H1 (cell line): ENCODE data around the gene MYH11. TPM values are rescaled to one million over a fixed set of nuclear protein-coding genes. Genes with fewer than 3 reads are reported as not detected.

Experiments
- CTCF ChIA-PET: fragments of 300-600 bp; sonication (Branson Sonifier 250); formaldehyde crosslinking; loops from one replicate; lab custom pipeline; 2021; ENCODE audit not compliant: partially characterized antibody; lab: Charles Lee
- POLR2A ChIA-PET: fragments of 300-600 bp; sonication (Branson Sonifier 250); formaldehyde crosslinking; loops from one replicate; lab custom pipeline; 2021; ENCODE audit warnings: inconsistent platforms; ENCODE audit not compliant: partially characterized antibody; lab: Charles Lee
- DNase-seq, 2 experiments: peaks; one replicate each; pipeline versions ENCODE4 v3.0.0 to v3.0.0-alpha.2; 2010 to 2022; ENCODE audit warnings: low spot score in 2 of 2, low read depth in 1 of 2, mixed read lengths in 1 of 2
- FAIRE-seq: peaks from 2 replicates; lab custom pipeline; 2011; peaks lifted over from hg19 to GRCh38; lab: Jason Lieb, UNC
- H2AFZ ChIP-seq: 2 replicates; pipeline ENCODE4 v1.8.1; 2012; ENCODE audit warnings: low read length, inconsistent platforms
- H2AK5ac ChIP-seq: 2 replicates; pipeline ENCODE4 v1.6.1; 2013; ENCODE audit warnings: low read depth, low read length
- H2BK120ac ChIP-seq: replicated peaks from 2 replicates; pipeline ENCODE3; 2013; ENCODE audit warnings: low read depth, low read length, inconsistent platforms
- H2BK12ac ChIP-seq: 2 replicates; pipeline ENCODE4 v1.6.1; 2013; ENCODE audit warnings: low read depth, low read length
- H2BK15ac ChIP-seq: 2 replicates; pipeline ENCODE4 v1.6.1; 2013; ENCODE audit warnings: low read length
- H2BK20ac ChIP-seq: 2 replicates; pipeline ENCODE4 v1.6.1; 2013; ENCODE audit warnings: low read length
- H2BK5ac ChIP-seq: 2 replicates; pipeline ENCODE4 v1.6.1; 2013; ENCODE audit warnings: low read depth, low read length
- H3K14ac ChIP-seq: 2 replicates; pipeline ENCODE4 v1.6.1; 2013; ENCODE audit warnings: inconsistent platforms; ENCODE audit not compliant: insufficient read length
- H3K18ac ChIP-seq: 2 replicates; pipeline ENCODE4 v1.6.1; 2013; ENCODE audit warnings: low read length; ENCODE audit errors: extremely low read depth
- H3K23ac ChIP-seq: 2 replicates; pipeline ENCODE4 v1.6.1; 2013; ENCODE audit warnings: inconsistent platforms; ENCODE audit not compliant: insufficient read length
- H3K23me2 ChIP-seq: 2 replicates; pipeline ENCODE4 v1.6.1; 2013; ENCODE audit warnings: low read depth, low read length
- H3K27ac ChIP-seq: 2 replicates; pipeline ENCODE4 v1.6.1; 2011; ENCODE audit warnings: low read depth, low read length, inconsistent platforms
- H3K27me3 ChIP-seq, 4 experiments: replicated peaks in 1 of 4; 1 replicate in 1 of 4; 2 replicates in 3 of 4; pipeline versions ENCODE4 v1.6.1 to v1.8.1; 2011 to 2013; ENCODE audit warnings: low read length in 3 of 4, mild to moderate bottlenecking in 3 of 4, inconsistent platforms in 2 of 4, mixed read lengths in 2 of 4, moderate library complexity in 1 of 4; ENCODE audit not compliant: control insufficient read depth in 3 of 4, insufficient read depth in 3 of 4; ENCODE audit errors: extremely low read depth in 1 of 4
- H3K36me3 ChIP-seq, 4 experiments: 2 replicates each; pipeline versions ENCODE4 v1.6.1 to v1.8.1; 2011 to 2013; ENCODE audit warnings: mild to moderate bottlenecking in 4 of 4, low read length in 3 of 4, moderate library complexity in 2 of 4, control low read depth in 1 of 4, inconsistent platforms in 1 of 4; ENCODE audit not compliant: insufficient read depth in 4 of 4, control insufficient read depth in 2 of 4
- H3K4ac ChIP-seq: replicated peaks from 2 replicates; pipeline ENCODE3; 2013; ENCODE audit warnings: low read length, low read depth, mixed read lengths, inconsistent platforms; ENCODE audit not compliant: insufficient read length
- H3K4me1 ChIP-seq, 4 experiments: replicated peaks in 1 of 4; 1 replicate in 1 of 4; 2 replicates in 3 of 4; pipeline versions ENCODE4 v1.6.1 to v1.8.1; 2011 to 2013; ENCODE audit warnings: low read length in 3 of 4, inconsistent platforms in 2 of 4, mixed read lengths in 1 of 4; ENCODE audit not compliant: insufficient read depth in 4 of 4, control insufficient read depth in 3 of 4
- H3K4me2 ChIP-seq, 2 experiments: 2 replicates each; pipeline versions ENCODE4 v1.6.1 to v1.8.1; 2011 to 2013; ENCODE audit warnings: low read depth in 2 of 2, low read length in 2 of 2, control low read depth in 1 of 2, inconsistent platforms in 1 of 2, mild to moderate bottlenecking in 1 of 2; ENCODE audit not compliant: insufficient read depth in 1 of 2
- H3K4me3 ChIP-seq, 4 experiments: fragments of 200-600, 300-600 bp in 1 of 4; sonication (generic), shearing (Covaris generic), sonication (Bioruptor Twin) in 1 of 4; 2 replicates each; pipeline versions ENCODE4 v1.5.1 to v1.8.1; 2011 to 2016; ENCODE audit warnings: low read length in 4 of 4, low read depth in 3 of 4, control low read depth in 2 of 4, inconsistent platforms in 2 of 4, mild to moderate bottlenecking in 2 of 4, mixed read lengths in 1 of 4, moderate library complexity in 1 of 4; ENCODE audit not compliant: insufficient read depth in 2 of 4; ENCODE audit errors: extremely low read depth in 1 of 4
- H3K56ac ChIP-seq: replicated peaks from 2 replicates; pipeline ENCODE3; 2013; ENCODE audit warnings: low read depth, mild to moderate bottlenecking, mixed read lengths, low read length, inconsistent platforms; ENCODE audit not compliant: insufficient read length
- H3K79me1 ChIP-seq: 2 replicates; pipeline ENCODE4 v1.6.1; 2013; ENCODE audit warnings: low read depth, low read length, control low read depth
- H3K79me2 ChIP-seq, 2 experiments: 2 replicates each; pipeline versions ENCODE4 v1.6.1 to v1.8.1; 2012 to 2013; ENCODE audit warnings: low read length in 2 of 2, mild to moderate bottlenecking in 2 of 2, inconsistent platforms in 1 of 2; ENCODE audit not compliant: insufficient read depth in 2 of 2, control insufficient read depth in 1 of 2
- H3K9ac ChIP-seq, 4 experiments: replicated peaks in 1 of 4; 1 replicate in 1 of 4; 2 replicates in 3 of 4; pipeline versions ENCODE4 v1.6.1 to v1.8.1; 2011 to 2013; ENCODE audit warnings: low read depth in 3 of 4, low read length in 3 of 4, control low read depth in 2 of 4, mild to moderate bottlenecking in 2 of 4, moderate library complexity in 2 of 4, inconsistent platforms in 1 of 4; ENCODE audit errors: extremely low read depth in 1 of 4
- H3K9me3 ChIP-seq, 2 experiments: 2 replicates each; pipeline versions ENCODE4 v1.6.1 to v1.8.1; 2012 to 2013; ENCODE audit warnings: mild to moderate bottlenecking in 2 of 2, moderate library complexity in 2 of 2, control low read depth in 1 of 2, inconsistent platforms in 1 of 2, low read depth in 1 of 2, low read length in 1 of 2, mixed read lengths in 1 of 2; ENCODE audit not compliant: insufficient read depth in 2 of 2
- H4K20me1 ChIP-seq, 2 experiments: replicated peaks in 1 of 2; 2 replicates each; pipeline versions ENCODE3 to v1.8.1; 2011 to 2013; ENCODE audit warnings: inconsistent platforms in 2 of 2, low read length in 2 of 2, mild to moderate bottlenecking in 1 of 2; ENCODE audit not compliant: insufficient read depth in 2 of 2, control insufficient read depth in 1 of 2
- H4K5ac ChIP-seq: 2 replicates; pipeline ENCODE4 v1.6.1; 2013; ENCODE audit warnings: low read length, low read depth, mixed read lengths, inconsistent platforms; ENCODE audit not compliant: insufficient read length
- H4K8ac ChIP-seq: 2 replicates; pipeline ENCODE4 v1.8.0; 2013; ENCODE audit warnings: mild to moderate bottlenecking, moderate library complexity, low read length, inconsistent platforms; ENCODE audit not compliant: insufficient read depth; ENCODE audit errors: extremely low read depth
- H4K91ac ChIP-seq: replicated peaks from 2 replicates; pipeline ENCODE3; 2013; ENCODE audit warnings: low read length, mixed read lengths, inconsistent platforms; ENCODE audit not compliant: insufficient read length
- BCL11A ChIP-seq, 2 experiments: IDR thresholded peaks; one replicate each; pipeline ENCODE4 v1.6.1; 2011; ENCODE audit warnings: low read depth in 2 of 2, low read length in 2 of 2, mild to moderate bottlenecking in 2 of 2
- CHD2 ChIP-seq: IDR thresholded peaks from 2 replicates; pipeline ENCODE4 v1.6.1; 2012; ENCODE audit warnings: low read length, improper control_type of control experiment
- FOSL1 ChIP-seq: IDR thresholded peaks from 2 replicates; pipeline ENCODE4 v1.6.1; 2011; ENCODE audit warnings: mild to moderate bottlenecking, low read depth, low read length, moderate library complexity; ENCODE audit not compliant: insufficient read depth
- GTF2F1 ChIP-seq: IDR thresholded peaks from 2 replicates; pipeline ENCODE4 v1.6.1; 2012; ENCODE audit warnings: low read depth, low read length, improper control_type of control experiment, borderline replicate concordance
- HDAC6 ChIP-seq: IDR thresholded peaks from one replicate; pipeline ENCODE4 v1.7.1; 2012; ENCODE audit warnings: low read depth, mild to moderate bottlenecking, inconsistent platforms, low read length, moderate library complexity
- JUND ChIP-seq: IDR thresholded peaks from 2 replicates; pipeline ENCODE4 v1.6.1; 2011; ENCODE audit warnings: mild to moderate bottlenecking, improper control_type of control experiment, low read length
- RNF2 ChIP-seq: fragments of 200-900, 300-1000 bp; sonication (generic); IDR thresholded peaks from 2 replicates; pipeline ENCODE4 v1.7.1; 2016; ENCODE audit warnings: borderline replicate concordance, low read depth, mild to moderate bottlenecking, antibody characterized with exemption, low read length; ENCODE audit not compliant: poor library complexity, severe bottlenecking; ENCODE audit errors: missing control alignments
- SIN3A ChIP-seq, 2 experiments: IDR thresholded peaks in 1 of 2; conservative IDR thresholded peaks in 1 of 2; 2 replicates each; pipeline ENCODE4 v1.6.1; 2011 to 2012; ENCODE audit warnings: low read length in 2 of 2, improper control_type of control experiment in 1 of 2, low read depth in 1 of 2, mild to moderate bottlenecking in 1 of 2
- SP4 ChIP-seq: IDR thresholded peaks from 2 replicates; pipeline ENCODE4 v1.6.1; 2012; ENCODE audit warnings: low read length, inconsistent platforms
- SUZ12 ChIP-seq: fragments of 200-600 bp; sonication (generic); IDR thresholded peaks from 2 replicates; pipeline ENCODE4 v1.6.1; 2012; ENCODE audit warnings: mild to moderate bottlenecking, inconsistent platforms, low read length, moderate library complexity, mixed read lengths
- TAF1 ChIP-seq: IDR thresholded peaks from 2 replicates; pipeline ENCODE4 v1.6.1; 2011; ENCODE audit warnings: mild to moderate bottlenecking, low read depth, low read length
- WGBS, 2 experiments: shearing (Covaris generic) in 1 of 2; methylation state at CpG; one replicate each; pipeline versions ENCODE4 v1.1.6 to v1.1.7; 2013 to 2015; ENCODE audit warnings: low lambda C conversion rate in 2 of 2, mixed read lengths in 2 of 2, inconsistent platforms in 1 of 2, low coverage in 1 of 2, missing lambda C conversion rate in 1 of 2; ENCODE audit not compliant: insufficient replicate concordance in 2 of 2, insufficient coverage in 1 of 2, insufficient read length in 1 of 2; ENCODE audit errors: extremely low coverage in 1 of 2, missing lambda C conversion rate in 1 of 2; 5-methylcytosine and 5-hydroxymethylcytosine counted together
- polyA plus RNA-seq, 7 experiments: library from polyadenylated mRNA; depleted of rRNA in 3 of 7; stranded (reverse) in 5 of 7; unstranded in 2 of 7; fragments of >200 nt in 5 of 7; fragments of 200-250 nt in 2 of 7; gene quantifications; 1 replicate in 5 of 7; 2 replicates in 1 of 7; 4 replicates in 1 of 7; pipeline versions ENCODE4 v1.2.1 to v1.2.3, GENCODE V29; 2011 to 2013; ENCODE audit warnings: missing spikeins in 2 of 7, mixed read lengths in 2 of 7
- total RNA-seq: library from RNA; stranded (reverse); fragmentation: NEBNext Ultra II Directional; extraction: Animal tissue kit (Norgen Biotek cat#: 25700); gene quantifications from 2 replicates; pipeline ENCODE4 v1.2.1, GENCODE V29; 2021
- TF ChIP-seq, protein P1 (sequence below): IDR thresholded peaks from 2 replicates; pipeline ENCODE4 v1.6.1; 2012; ENCODE audit warnings: low read length, inconsistent platforms

The MYH11 gene
- total and polyA plus RNA-seq, 2 of the 8 experiments (the other 6 are each of a cell fraction or from before 2014, with no cell fraction given): 0.11 to 0.78 TPM

DNA sequence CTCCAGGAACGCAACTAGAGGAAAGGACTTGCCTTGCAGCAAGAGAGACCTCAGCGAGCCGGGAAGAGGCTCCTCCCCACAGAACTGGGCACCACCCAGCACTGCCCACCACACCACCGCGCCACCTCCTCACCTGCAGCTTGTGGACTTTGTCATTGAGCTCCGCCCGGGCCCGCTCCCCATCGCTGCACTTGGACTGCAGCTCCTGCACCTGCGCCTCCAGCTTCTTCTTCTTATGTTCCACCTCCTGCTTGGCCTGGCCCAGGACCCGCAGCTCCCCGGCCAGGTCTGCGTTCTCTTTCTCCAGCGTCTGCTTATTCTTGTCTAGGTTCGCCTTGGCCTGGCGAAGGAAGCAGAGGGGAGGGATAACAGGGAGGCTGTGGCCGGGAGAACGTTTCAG, 130.1 kb downstream of the MYH11 start:
- Histone ChIP-seq H2BK120ac (no peak overlapping the region), H4K91ac (no peak overlapping the region), H3K56ac (no peak overlapping the region), H3K36me3 (peaks cover 0 to 6% (median 0%) of the 10 kb centered on the region in 4 experiments; a peak in 3 of 8 replicates), H3K18ac (no peak overlapping the region), H3K4me1 (no peaks in the 10 kb centered on the region), H3K4me3 (no peak overlapping the region), H2BK12ac (no peak overlapping the region), H3K23me2 (no peaks in the 10 kb centered on the region), H2AK5ac (no peak overlapping the region), H2BK20ac (no peak overlapping the region), H3K79me2 (no peaks in the 10 kb centered on the region), H3K4ac (no peak overlapping the region), H4K5ac (no peak overlapping the region), H3K27me3 (no peaks in the 10 kb centered on the region), H3K14ac (no peak overlapping the region), H3K9me3 (no peaks in the 10 kb centered on the region), H2BK5ac (no peak overlapping the region), H4K8ac (no peak overlapping the region), H4K20me1 (no peaks in the 10 kb centered on the region), H2BK15ac (no peak overlapping the region), H3K9ac (no peak overlapping the region), H3K23ac (no peak overlapping the region), H3K4me2 (no peak overlapping the region), H3K79me1 (no peaks in the 10 kb centered on the region), H2AFZ (no peak overlapping the region), H3K27ac (no peak overlapping the region)
- FAIRE-seq (no peak), DNase-seq (no peak)
- POLR2A ChIA-PET: interaction anchor here (1.7 kb wide), 1 partner anchor 15 kb away, joined by 3 read pairs; no protein-coding TSS in a partner anchor
- WGBS, 2 experiments: 83% methylated on average over 18 of the region's 18 CpGs; no CpG with 5 or more reads in 1 of the 2 experiments
- CTCF ChIA-PET: interaction anchor here (0.8 to 0.9 kb wide), 2 partner anchors 45 to 443 kb away, joined by 3 to 4 read pairs; no protein-coding TSS in a partner anchor
- TF ChIP-seq GTF2F1: no peak
- no peak for TF ChIP-seq TAF1
- TF ChIP-seq CHD2: no peak
- TF ChIP-seq SP4: no peak
- TF ChIP-seq RNF2: no peak
- TF ChIP-seq FOSL1: no peak
- TF ChIP-seq BCL11A (IDR thresholded peaks at IDR 0.05; ENCODE audit: low read depth in 2 of 2, low read length in 2 of 2): no peak
- TF ChIP-seq SIN3A (conservative IDR thresholded peaks at IDR 0.05 in 1 of 2, IDR thresholded peaks at IDR 0.05 in 1 of 2; ENCODE audit: low read depth in 1 of 2, low read length in 2 of 2): no peak
- no peak for TF ChIP-seq HDAC6
- TF ChIP-seq JUND: no peak
- TF ChIP-seq, protein P1, sequence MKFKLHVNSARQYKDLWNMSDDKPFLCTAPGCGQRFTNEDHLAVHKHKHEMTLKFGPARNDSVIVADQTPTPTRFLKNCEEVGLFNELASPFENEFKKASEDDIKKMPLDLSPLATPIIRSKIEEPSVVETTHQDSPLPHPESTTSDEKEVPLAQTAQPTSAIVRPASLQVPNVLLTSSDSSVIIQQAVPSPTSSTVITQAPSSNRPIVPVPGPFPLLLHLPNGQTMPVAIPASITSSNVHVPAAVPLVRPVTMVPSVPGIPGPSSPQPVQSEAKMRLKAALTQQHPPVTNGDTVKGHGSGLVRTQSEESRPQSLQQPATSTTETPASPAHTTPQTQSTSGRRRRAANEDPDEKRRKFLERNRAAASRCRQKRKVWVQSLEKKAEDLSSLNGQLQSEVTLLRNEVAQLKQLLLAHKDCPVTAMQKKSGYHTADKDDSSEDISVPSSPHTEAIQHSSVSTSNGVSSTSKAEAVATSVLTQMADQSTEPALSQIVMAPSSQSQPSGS: no peak
- no peak for TF ChIP-seq SUZ12
